Heart right ventricle (tissue), 16 donors: Measurements from ENCODE around the gene LRRC32. TPM values are rescaled to one million over a fixed set of nuclear protein-coding genes. Genes with fewer than 3 reads are reported as not detected.

ENCODE experiments used
- ATAC-seq, 8 donors: fragments of 200-7000 bp; cut with Tn5 transposase; one replicate each; pipeline ENCODE4 v1.9.1; 2020; ENCODE audit warnings: mild to moderate bottlenecking in 8 of 8, moderate library complexity in 8 of 8, moderate number of reproducible peaks in 1 of 8
- DNase-seq, 2 donors: peaks; one replicate each; pipeline ENCODE4 v3.0.0-alpha.2; 2020
- H3K27ac ChIP-seq, 10 donors: fragments of 200-600 bp; sonication (generic) in 2 of 10; one replicate each; pipeline versions ENCODE4 v1.5.0 to v1.8.0; 2020 to 2022; ENCODE audit warnings: mild to moderate bottlenecking in 3 of 10
- H3K27me3 ChIP-seq, 7 donors: fragments of 200-600 bp; one replicate each; pipeline ENCODE4 v1.8.0; 2021 to 2022; ENCODE audit warnings: mild to moderate bottlenecking in 2 of 7
- H3K36me3 ChIP-seq, 9 donors: fragments of 200-600 bp; sonication (generic) in 1 of 9; one replicate each; pipeline versions ENCODE4 v1.5.0 to v1.8.0; 2020 to 2022; ENCODE audit warnings: mild to moderate bottlenecking in 2 of 9
- H3K4me1 ChIP-seq, 9 donors: fragments of 200-600 bp; sonication (generic) in 1 of 9; one replicate each; pipeline versions ENCODE4 v1.5.0 to v1.8.0; 2020 to 2022; ENCODE audit warnings: mild to moderate bottlenecking in 4 of 9
- H3K4me3 ChIP-seq, 10 donors: fragments of 200-600 bp; sonication (generic) in 2 of 10; one replicate each; pipeline versions ENCODE4 v1.5.0 to v1.8.0; 2020 to 2022; ENCODE audit warnings: mild to moderate bottlenecking in 7 of 10, moderate library complexity in 2 of 10
- H3K9me3 ChIP-seq, 11 donors: fragments of 200-600 bp in 10 of 11; sonication (generic) in 2 of 11; one replicate each; pipeline versions ENCODE4 v1.5.0 to v1.8.0; 2013 to 2022; ENCODE audit warnings: mild to moderate bottlenecking in 2 of 11, control low read depth in 1 of 11, moderate library complexity in 1 of 11
- whole genome bisulfite sequencing, 2 donors: extraction: QIAGEN DNeasy Blood & Tissue Kit; methylation state at CpG; one replicate each; pipeline ENCODE4 v1.1.7; 2013; ENCODE audit warnings: inconsistent platforms in 1 of 2; 5-methylcytosine and 5-hydroxymethylcytosine counted together
- intact Hi-C, 10 donors: fragments of 100-400 bp; cut with DNase I; formaldehyde crosslinking; loops; one replicate each; pipeline versions ENCODE4 v1.11.1 to v1.14.2; 2022
- polyA plus RNA-seq, 2 donors: library from polyadenylated mRNA; stranded (reverse); fragments of 200-250 nt; gene quantifications; one replicate each; pipeline ENCODE4 v1.2.3, GENCODE V29; 2013
- total RNA-seq, 10 donors: library from RNA; stranded (reverse); fragmentation: NEBNext Ultra II Directional in 3 of 10; extraction: Animal tissue kit (Norgen Biotek cat#: 25700) in 3 of 10; gene quantifications; one replicate each; pipeline versions ENCODE4 v1.2.1 to v1.2.4, GENCODE V29; 2021 to 2023
- TF ChIP-seq, protein P1 (sequence below), 9 donors: fragments of 200-600 bp; sonication (generic) in 2 of 9; IDR thresholded peaks; one replicate each; pipeline versions ENCODE4 v1.5.0 to v1.8.0; 2021 to 2022; ENCODE audit warnings: antibody characterized with exemption in 9 of 9, mild to moderate bottlenecking in 5 of 9, moderate library complexity in 1 of 9
- donor health status: Arrhythmogenic right ventricular cardiomyopathy.
- donor health status: ischemic (EF 13 %, LVEDD 7.1; RV severe dilation, severe dysfunction).
- donor health status: healthy with polysubstance abuse.
- donor health status: DM: no; HTN: yes; CAD: no.
- donor health status: DM: no; HTN: no; CAD: no.
- donor health status: ischemic (EF 25% LVEDD 6.9; RV normal size, moderate dysfunction).
- donor health status: ischemic (EF 25% LVEDD 5.7; RV mildly dilated, moderate dysfunction).
- donor health status: healthy.
- donor health status: DM: yes; HTN: yes; CAD: no.
- donor health status: Ischemic cardiomyopathy.
- donor health status: ischemic (EF 35%, LVEDD 5.7; RV mildly dilated, moderate dysfunction).
- donor health status: nonischemic (EF 11% LVEDD 7.7; RV severe dilation, severe dysfunction).
- donor health status: DM: yes; HTN: yes; CAD: no.
- donor health status: PGD.
- donor health status: ischemic (EF 29% LVEDD 5.4; RV normal size, mild dysfunction).
- donor health status: nonischemic (EF 23%, LVEDD 6.1; RV moderate dilation, normal function).

Gene LRRC32
- total and polyA plus RNA-seq, 12 donors: 16.7 to 215 (median 43.7) TPM

DNA sequence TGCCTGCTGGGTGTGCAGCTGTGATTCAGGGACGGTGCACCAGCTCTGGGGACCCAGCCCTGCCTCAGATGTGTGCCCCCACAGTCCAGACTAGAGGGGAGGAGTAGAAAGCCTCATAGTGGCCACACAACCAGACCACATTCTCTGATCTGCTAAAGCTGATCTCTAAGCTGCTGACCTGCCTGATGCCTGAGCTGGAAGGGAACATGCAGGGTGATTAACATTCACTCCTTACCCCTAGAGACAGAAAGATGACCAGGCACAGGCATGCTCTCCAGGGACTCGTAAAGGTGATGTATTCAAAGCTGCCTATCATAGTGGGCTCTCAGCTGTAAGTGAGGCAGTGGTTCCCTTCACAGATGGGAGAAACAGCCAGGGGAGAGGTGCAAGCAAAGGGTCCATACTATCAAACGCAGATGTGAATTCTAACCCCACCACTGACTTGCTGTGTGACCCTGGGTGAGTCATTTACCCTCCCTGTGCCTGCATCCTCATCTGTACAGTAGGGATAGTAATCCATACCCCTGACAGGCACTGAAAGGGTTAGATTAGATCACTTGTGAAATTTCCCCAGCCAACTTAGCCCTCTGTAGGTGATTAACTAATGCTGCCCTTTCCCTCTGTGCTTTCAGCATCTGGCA lies 29.0 kb upstream of the LRRC32 start:
- no peak for ATAC-seq

DNA sequence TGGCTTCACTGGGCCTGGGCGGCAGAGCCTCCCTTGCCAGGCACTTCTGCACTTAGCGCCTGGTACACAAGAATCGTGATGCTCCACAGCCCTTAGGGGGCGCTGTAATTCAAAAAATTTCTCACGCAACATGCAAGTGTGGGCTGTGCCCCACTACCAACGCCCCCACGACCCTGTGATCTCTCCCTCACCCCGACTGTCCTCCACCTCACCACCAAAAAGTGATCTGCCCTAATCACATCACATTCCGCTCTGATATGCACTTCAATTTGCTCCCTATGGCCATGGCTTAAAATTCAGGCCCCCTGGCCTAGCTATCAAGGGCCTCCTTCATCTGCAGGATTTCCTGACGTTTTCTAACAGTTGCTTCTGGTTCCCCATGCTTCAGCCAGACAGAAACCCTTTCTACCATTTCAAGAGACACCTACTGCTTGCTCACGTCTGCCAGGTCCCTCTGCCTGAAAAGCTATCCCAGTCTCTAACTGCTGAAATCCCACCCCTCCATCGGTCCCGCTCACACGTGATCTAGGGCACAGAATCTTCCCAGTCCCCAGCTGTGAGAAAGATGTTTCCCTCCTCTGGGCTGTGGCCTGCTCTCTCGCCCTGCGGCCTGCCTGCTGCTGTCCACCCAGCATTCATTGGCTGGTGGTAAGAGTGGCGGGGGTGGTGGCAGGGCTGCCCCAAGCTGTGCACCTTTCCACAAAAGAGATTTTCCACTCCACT lies 27.9 kb upstream of the LRRC32 start:
- TF ChIP-seq, protein P1, sequence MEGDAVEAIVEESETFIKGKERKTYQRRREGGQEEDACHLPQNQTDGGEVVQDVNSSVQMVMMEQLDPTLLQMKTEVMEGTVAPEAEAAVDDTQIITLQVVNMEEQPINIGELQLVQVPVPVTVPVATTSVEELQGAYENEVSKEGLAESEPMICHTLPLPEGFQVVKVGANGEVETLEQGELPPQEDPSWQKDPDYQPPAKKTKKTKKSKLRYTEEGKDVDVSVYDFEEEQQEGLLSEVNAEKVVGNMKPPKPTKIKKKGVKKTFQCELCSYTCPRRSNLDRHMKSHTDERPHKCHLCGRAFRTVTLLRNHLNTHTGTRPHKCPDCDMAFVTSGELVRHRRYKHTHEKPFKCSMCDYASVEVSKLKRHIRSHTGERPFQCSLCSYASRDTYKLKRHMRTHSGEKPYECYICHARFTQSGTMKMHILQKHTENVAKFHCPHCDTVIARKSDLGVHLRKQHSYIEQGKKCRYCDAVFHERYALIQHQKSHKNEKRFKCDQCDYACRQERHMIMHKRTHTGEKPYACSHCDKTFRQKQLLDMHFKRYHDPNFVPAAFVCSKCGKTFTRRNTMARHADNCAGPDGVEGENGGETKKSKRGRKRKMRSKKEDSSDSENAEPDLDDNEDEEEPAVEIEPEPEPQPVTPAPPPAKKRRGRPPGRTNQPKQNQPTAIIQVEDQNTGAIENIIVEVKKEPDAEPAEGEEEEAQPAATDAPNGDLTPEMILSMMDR (IDR thresholded peaks at IDR 0.05): peak in 1 of 9 donors; percentile 26
- DNase-seq: no peak
- WGBS, 2 donors: 80 to 81% methylated on average over 17 of the region's 17 CpGs

More for the DNA sequence above, 29.0 kb upstream of the LRRC32 start:
- Histone ChIP-seq H3K36me3 (no peaks in the 10 kb centered on the region), H3K4me3 (no peak overlapping the region), H3K27ac (no peak overlapping the region), H3K9me3 (no peaks in the 10 kb centered on the region), H3K27me3 (no peaks in the 10 kb centered on the region), H3K4me1 (peaks cover 0 to 18% (median 0%) of the 10 kb centered on the region in 9 donors)
- TF ChIP-seq, protein P1 (IDR thresholded peaks at IDR 0.05): no peak
- 88 to 91% methylated on average over 3 of the region's 3 CpGs for WGBS, 2 donors
- DNase-seq: no peak
- intact Hi-C loops: loop anchor here in 1 of 10 donors (10.0 kb wide), 1 partner anchor 485 kb away; no protein-coding TSS in a partner anchor

DNA sequence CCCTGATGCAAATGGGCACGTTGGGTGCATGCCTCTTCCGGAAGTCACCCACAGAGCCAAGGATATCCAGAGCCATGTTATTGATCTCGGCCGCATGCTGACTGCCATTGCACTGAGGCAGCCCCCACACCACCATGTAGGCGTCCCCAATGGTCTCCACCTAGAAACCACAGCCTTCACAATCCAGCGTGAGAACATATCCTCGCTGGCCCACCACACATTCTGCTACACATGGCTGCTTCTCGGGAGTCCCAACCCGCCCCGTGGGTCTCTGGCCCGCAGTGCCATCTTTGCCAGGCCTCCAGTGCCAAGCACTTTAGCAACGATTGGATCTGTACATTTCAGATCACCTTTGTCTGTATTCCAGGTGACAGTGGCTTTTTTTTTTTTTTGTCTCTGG lies 26.2 kb upstream of the LRRC32 start:
- intact Hi-C loops: loop anchor here in 1 of 10 donors (10.0 kb wide), 1 partner anchor 482 kb away; no protein-coding TSS in a partner anchor
- Histone ChIP-seq H3K27me3 (no peaks in the 10 kb centered on the region), H3K27ac (no peak overlapping the region), H3K9me3 (no peaks in the 10 kb centered on the region), H3K36me3 (no peaks in the 10 kb centered on the region), H3K4me3 (no peak overlapping the region), H3K4me1 (peaks cover 0 to 18% (median 0%) of the 10 kb centered on the region in 9 donors)
- no peak for ATAC-seq
- WGBS, 2 donors: 93 to 94% methylated on average over 12 of the region's 12 CpGs
- TF ChIP-seq, protein P1 (IDR thresholded peaks at IDR 0.05): no peak
- no peak for DNase-seq

More for the DNA sequence above, 27.9 kb upstream of the LRRC32 start:
- Histone ChIP-seq H3K9me3 (no peaks in the 10 kb centered on the region), H3K4me3 (no peak overlapping the region), H3K36me3 (no peaks in the 10 kb centered on the region), H3K27ac (no peak overlapping the region), H3K27me3 (no peaks in the 10 kb centered on the region), H3K4me1 (peaks cover 0 to 18% (median 0%) of the 10 kb centered on the region in 9 donors)
- intact Hi-C loops: loop anchor here in 1 of 10 donors (10.0 kb wide), 1 partner anchor 484 kb away; no protein-coding TSS in a partner anchor
- no peak for ATAC-seq

DNA sequence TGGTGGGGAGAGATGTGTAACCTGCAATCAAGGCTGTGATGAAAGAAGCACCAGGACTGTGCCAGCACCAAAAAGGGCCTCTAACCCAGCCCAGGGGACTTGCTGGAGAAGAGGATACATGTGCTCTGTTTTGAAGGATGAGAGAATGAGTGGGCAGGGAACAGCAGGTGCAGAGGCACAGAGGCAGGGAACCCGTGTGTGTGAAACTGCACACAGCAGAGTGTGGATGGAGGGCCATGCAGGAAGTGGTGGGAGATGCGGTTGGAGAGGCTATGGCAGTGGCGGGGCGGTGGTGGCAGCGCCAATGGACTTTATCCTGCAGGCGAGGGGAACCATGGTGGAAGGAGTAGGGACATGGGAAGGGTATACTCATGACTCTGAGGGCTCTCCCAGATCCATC lies 25.2 kb upstream of the LRRC32 start:
- no peak overlapping the region for H3K4me3 ChIP-seq
- H3K27ac ChIP-seq: no peak overlapping the region
- WGBS, 2 donors: 80 to 88% methylated on average over 6 of the region's 6 CpGs
- DNase-seq (no peak), ATAC-seq (no peak)
- H3K4me1 ChIP-seq: peaks cover 0 to 10% (median 0%) of the 10 kb centered on the region in 9 donors
- TF ChIP-seq, protein P1 (IDR thresholded peaks at IDR 0.05): no peak
- no peaks in the 10 kb centered on the region for H3K36me3 ChIP-seq
- H3K27me3 ChIP-seq: no peaks in the 10 kb centered on the region
- intact Hi-C loops: loop anchor here in 1 of 10 donors (10.0 kb wide), 1 partner anchor 481 kb away; no protein-coding TSS in a partner anchor
- H3K9me3 ChIP-seq: no peaks in the 10 kb centered on the region
